Measurements from ENCODE around the gene ADCK2. TPM values are rescaled to one million over a fixed set of nuclear protein-coding genes. Genes with fewer than 3 reads are reported as not detected.

The ADCK2 gene
- total and polyA plus RNA-seq, 4 donors = 10.4 to 27.0 (median 13.7) TPM

- H3K9me3 ChIP-seq (ENCODE audit: control insufficient read depth in 4 of 4, insufficient read depth in 3 of 4, low read length in 3 of 4) = no peaks in the 10 kb centered on the region
- no peak overlapping the region for H3K27ac ChIP-seq (ENCODE audit: low read depth in 1 of 2, low read length in 1 of 2)
- no peak for DNase-seq
- H3K4me1 ChIP-seq (ENCODE audit: control insufficient read depth in 5 of 5, insufficient read depth in 5 of 5, low read length in 5 of 5) = peaks cover 0 to 15% (median 0%) of the 10 kb centered on the region in 5 donors
- ATAC-seq (ENCODE audit: insufficient read depth, low FRiP score) = no peak
- H3K27me3 ChIP-seq (ENCODE audit: control insufficient read depth in 3 of 3, insufficient read depth in 3 of 3, low read length in 2 of 3) = no peaks in the 10 kb centered on the region
- H3K36me3 ChIP-seq (ENCODE audit: control insufficient read depth in 4 of 4, insufficient read depth in 4 of 4, low read length in 4 of 4) = no peaks in the 10 kb centered on the region
- WGBS, 2 donors = 59 to 68% methylated on average over 8 of the region's 8 CpGs
- H3K4me3 ChIP-seq = no peak overlapping the region
- TF ChIP-seq, protein P1, sequence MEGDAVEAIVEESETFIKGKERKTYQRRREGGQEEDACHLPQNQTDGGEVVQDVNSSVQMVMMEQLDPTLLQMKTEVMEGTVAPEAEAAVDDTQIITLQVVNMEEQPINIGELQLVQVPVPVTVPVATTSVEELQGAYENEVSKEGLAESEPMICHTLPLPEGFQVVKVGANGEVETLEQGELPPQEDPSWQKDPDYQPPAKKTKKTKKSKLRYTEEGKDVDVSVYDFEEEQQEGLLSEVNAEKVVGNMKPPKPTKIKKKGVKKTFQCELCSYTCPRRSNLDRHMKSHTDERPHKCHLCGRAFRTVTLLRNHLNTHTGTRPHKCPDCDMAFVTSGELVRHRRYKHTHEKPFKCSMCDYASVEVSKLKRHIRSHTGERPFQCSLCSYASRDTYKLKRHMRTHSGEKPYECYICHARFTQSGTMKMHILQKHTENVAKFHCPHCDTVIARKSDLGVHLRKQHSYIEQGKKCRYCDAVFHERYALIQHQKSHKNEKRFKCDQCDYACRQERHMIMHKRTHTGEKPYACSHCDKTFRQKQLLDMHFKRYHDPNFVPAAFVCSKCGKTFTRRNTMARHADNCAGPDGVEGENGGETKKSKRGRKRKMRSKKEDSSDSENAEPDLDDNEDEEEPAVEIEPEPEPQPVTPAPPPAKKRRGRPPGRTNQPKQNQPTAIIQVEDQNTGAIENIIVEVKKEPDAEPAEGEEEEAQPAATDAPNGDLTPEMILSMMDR (IDR thresholded peaks at IDR 0.05; ENCODE audit: control extremely low read depth, extremely low read depth) = no peak
- no peak overlapping the region for H3K9ac ChIP-seq (ENCODE audit: insufficient read depth in 1 of 2, low read length in 2 of 2)
Measured at GRCh38 chr7:140645166-140645900, 27.4 kb upstream of the ADCK2 start.

DNA sequence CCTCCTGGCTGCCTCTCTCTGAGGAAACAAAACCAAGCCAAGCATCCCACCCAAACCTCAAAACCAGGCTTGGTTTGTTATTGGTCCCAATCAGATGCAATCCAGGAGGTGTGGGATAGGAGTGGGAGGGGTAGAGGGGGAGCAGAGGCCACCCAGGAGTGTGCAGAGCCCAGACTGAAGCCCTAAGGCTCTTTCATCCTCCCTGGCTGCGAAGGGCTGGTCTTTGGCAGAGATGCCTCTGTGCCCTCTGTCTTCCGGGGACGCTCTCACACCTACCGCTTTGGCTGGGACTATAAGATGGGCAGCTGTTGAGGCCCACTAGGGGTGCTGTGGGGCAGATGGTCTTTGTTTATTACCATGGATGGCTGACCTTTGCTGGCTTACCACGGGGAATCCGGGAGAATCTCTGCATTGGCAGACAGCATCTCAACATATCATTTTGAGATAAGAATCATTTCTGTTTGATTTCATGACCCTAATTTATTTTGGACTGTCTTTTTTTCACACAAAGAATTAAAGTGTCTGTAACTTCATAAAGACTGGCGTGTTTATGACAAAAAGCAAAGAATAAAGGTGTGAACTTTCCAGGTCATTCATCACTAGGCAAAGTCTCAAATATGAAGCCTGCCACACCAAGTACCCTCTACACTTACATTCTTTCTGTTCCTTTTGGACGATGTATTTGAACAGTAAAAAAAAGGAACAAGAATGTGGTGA is 25.7 kb upstream of the ADCK2 start:
- H3K9me3 ChIP-seq (ENCODE audit: control insufficient read depth in 4 of 4, insufficient read depth in 3 of 4, low read length in 3 of 4) = no peaks in the 10 kb centered on the region
- H3K4me3 ChIP-seq = no peak overlapping the region
- H3K4me1 ChIP-seq (ENCODE audit: control insufficient read depth in 5 of 5, insufficient read depth in 5 of 5, low read length in 5 of 5) = peaks cover 0 to 8% (median 0%) of the 10 kb centered on the region in 5 donors
- H3K9ac ChIP-seq (ENCODE audit: insufficient read depth in 1 of 2, low read length in 2 of 2) = no peak overlapping the region
- TF ChIP-seq, protein P1 (IDR thresholded peaks at IDR 0.05; ENCODE audit: control extremely low read depth, extremely low read depth) = no peak
- no peaks in the 10 kb centered on the region for H3K36me3 ChIP-seq (ENCODE audit: control insufficient read depth in 4 of 4, insufficient read depth in 4 of 4, low read length in 4 of 4)
- no peaks in the 10 kb centered on the region for H3K27me3 ChIP-seq (ENCODE audit: control insufficient read depth in 3 of 3, insufficient read depth in 3 of 3, low read length in 2 of 3)
- WGBS, 2 donors = 26 to 27% methylated on average over 8 of the region's 8 CpGs
- H3K27ac ChIP-seq (ENCODE audit: low read depth in 1 of 2, low read length in 1 of 2) = no peak overlapping the region
- ATAC-seq (ENCODE audit: insufficient read depth, low FRiP score) (no peak), DNase-seq (peak; percentile 55 to 63 (median 58))

DNA sequence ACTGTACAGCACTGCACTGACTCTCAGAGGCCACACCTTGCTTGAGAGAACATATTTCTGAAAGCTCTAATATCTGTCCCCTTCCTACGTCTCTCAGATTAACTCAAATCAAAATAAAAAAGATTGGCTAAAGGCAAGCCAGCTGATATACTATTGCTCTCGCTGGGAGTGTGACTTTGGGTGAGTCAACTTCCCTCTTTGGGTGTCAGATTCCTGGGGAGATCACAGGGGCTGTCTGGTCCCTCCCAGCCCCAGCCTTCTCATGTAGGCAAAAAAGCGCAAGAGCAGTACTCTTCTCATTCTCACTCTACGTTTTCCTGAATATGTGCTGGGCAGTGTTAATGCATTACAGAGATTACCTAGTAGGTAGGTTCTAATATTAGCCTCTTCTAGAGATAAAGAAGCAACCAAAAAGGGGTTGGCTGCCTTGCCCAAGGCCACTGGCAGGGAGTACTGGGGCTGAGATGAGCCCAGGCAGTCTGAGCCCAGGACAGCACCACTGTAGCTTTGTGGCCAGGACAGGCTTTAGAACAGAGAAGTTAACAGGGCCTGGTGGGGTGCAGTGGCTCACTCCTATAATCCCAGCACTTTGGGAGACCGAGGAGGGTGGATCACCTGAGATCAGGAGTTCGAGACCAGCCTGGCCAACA is 23.1 kb upstream of the ADCK2 start:
- H3K27ac ChIP-seq (ENCODE audit: low read depth in 1 of 2, low read length in 1 of 2) = no peak overlapping the region
- 79% methylated on average over 6 of the region's 6 CpGs for WGBS, 2 donors
- H3K27me3 ChIP-seq (ENCODE audit: control insufficient read depth in 3 of 3, insufficient read depth in 3 of 3, low read length in 2 of 3) = no peaks in the 10 kb centered on the region
- H3K4me1 ChIP-seq (ENCODE audit: control insufficient read depth in 5 of 5, insufficient read depth in 5 of 5, low read length in 5 of 5) = peaks cover 0 to 8% (median 3%) of the 10 kb centered on the region in 5 donors
- TF ChIP-seq, protein P1 (IDR thresholded peaks at IDR 0.05; ENCODE audit: control extremely low read depth, extremely low read depth) = no peak
- no peak overlapping the region for H3K9ac ChIP-seq (ENCODE audit: insufficient read depth in 1 of 2, low read length in 2 of 2)
- no peaks in the 10 kb centered on the region for H3K36me3 ChIP-seq (ENCODE audit: control insufficient read depth in 4 of 4, insufficient read depth in 4 of 4, low read length in 4 of 4)
- H3K4me3 ChIP-seq = no peak overlapping the region
- ATAC-seq (ENCODE audit: insufficient read depth, low FRiP score) = no peak
- no peak for DNase-seq
- no peaks in the 10 kb centered on the region for H3K9me3 ChIP-seq (ENCODE audit: control insufficient read depth in 4 of 4, insufficient read depth in 3 of 4, low read length in 3 of 4)

Measured in lung (tissue), 12 donors.